HS-5 (cell line): ENCODE data around the gene IRF2BPL.
"Not testable (repeated sequence)": the region's sequence is repeated elsewhere in the genome, so short reads cannot be mapped to it uniquely, and the experiment has no call there.

ENCODE experiments used
- DNase-seq: peaks from one replicate; pipeline ENCODE4 v3.0.0-alpha.2; 2012; ENCODE audit warnings: low read depth

Gene IRF2BPL

GRCh38 chr14:77033622-77034589 is 5.4 kb upstream of the IRF2BPL start:
- no peak for DNase-seq

- peak; percentile 86 for DNase-seq
Observed at GRCh38 chr14:77032844-77033621, 4.5 kb upstream of the IRF2BPL start.

- DNase-seq, result no peak
Observed at GRCh38 chr14:77032491-77032843, 4.0 kb upstream of the IRF2BPL start.

- DNase-seq, result no peak
Observed at GRCh38 chr14:77031759-77032490, 3.4 kb upstream of the IRF2BPL start.

- no peak for DNase-seq
Observed at GRCh38 chr14:77027538-77028383, 747 bp downstream of the IRF2BPL start.

- DNase-seq, result no peak
Observed at GRCh38 chr14:77026930-77027537, 1.5 kb downstream of the IRF2BPL start.

GRCh38 chr14:77026166-77026929 is 2.2 kb downstream of the IRF2BPL start:
- no peak for DNase-seq

GRCh38 chr14:77025744-77026165 is 2.8 kb downstream of the IRF2BPL start:
- no peak for DNase-seq

- DNase-seq, result no peak
Observed at GRCh38 chr14:77024171-77024691, 4.3 kb downstream of the IRF2BPL start.

- DNase-seq, result no peak
Observed at GRCh38 chr14:77023001-77023996, 5.2 kb downstream of the IRF2BPL start.

GRCh38 chr14:77022236-77022852 is 6.2 kb downstream of the IRF2BPL start:
- no peak for DNase-seq

- DNase-seq, result not testable (repeated sequence)
Observed at GRCh38 chr14:77021424-77021823, 7.1 kb downstream of the IRF2BPL start.

GRCh38 chr14:77018785-77019184 is 9.7 kb downstream of the IRF2BPL start:
- DNase-seq, result no peak

- no peak for DNase-seq
Observed at GRCh38 chr14:77017666-77018065, 10.8 kb downstream of the IRF2BPL start.

- no peak for DNase-seq
Observed at GRCh38 chr14:77014734-77015133, 13.8 kb downstream of the IRF2BPL start.

GRCh38 chr14:77014004-77014604 is 14.4 kb downstream of the IRF2BPL start:
- no peak for DNase-seq

GRCh38 chr14:77012193-77012765 is 16.2 kb downstream of the IRF2BPL start:
- DNase-seq, result no peak
